T47D (cell line): Measurements from ENCODE around the gene OR10G6.
A peak's percentile ranks its signal among the peaks of the same experiment; 100 is the strongest.
"Not testable (repeated sequence)": the region's sequence is repeated elsewhere in the genome, so short reads cannot be mapped to it uniquely, and the experiment has no call there.

Source experiments
- DNase-seq, 2 experiments: peaks; one replicate each; pipeline versions ENCODE4 v3.0.0 to v3.0.0-alpha.2; 2011 to 2012; ENCODE audit warnings: low read depth in 1 of 2, low spot score in 1 of 2
- JUND ChIP-seq: IDR thresholded peaks from 2 replicates; pipeline ENCODE4 v1.6.1; 2012; ENCODE audit warnings: low read depth
- in situ Hi-C: cut with HindIII; loops from 2 replicates; pipeline ENCODE4 v1.10.0; 2016; ENCODE audit warnings: low sequenced_read_pairs, low pct_unique_long_range_greater_than_20kb

OR10G6 gene

GRCh38 chr11:123995119-123995518, at the start of gene OR10G6:
Gene OR10G6, minus strand, starts transcription at chr11:123995161. Its CDS starts 0 bp downstream, at chr11:123995161.
- no peak for DNase-seq
- in situ Hi-C loops: no loop called here
- TF ChIP-seq JUND: no peak

- in situ Hi-C loops: no loop called here
- no peak for TF ChIP-seq JUND
- no peak for DNase-seq
These were observed 48.5 kb upstream of the OR10G6 start for GRCh38 chr11:124043420-124043819.

GRCh38 chr11:124041254-124041653, 46.3 kb upstream of the OR10G6 start, which contains the start of gene OR10G7:
Gene OR10G7, minus strand, starts transcription at chr11:124041325. Its CDS starts 2,324 bp downstream, at chr11:124039001.
- peak in 1 of 2 experiments; percentile 57 for DNase-seq
- TF ChIP-seq JUND: no peak
- in situ Hi-C loops: no loop called here

GRCh38 chr11:124039557-124039956, 44.6 kb upstream of the OR10G6 start:
- TF ChIP-seq JUND: no peak
- DNase-seq: no peak
- in situ Hi-C loops: no loop called here

- DNase-seq: no peak
These were observed 41.7 kb upstream of the OR10G6 start for GRCh38 chr11:124036666-124037065.

GRCh38 chr11:124026498-124026897, 31.5 kb upstream of the OR10G6 start, which contains the start of gene OR10G8:
Gene OR10G8, plus strand, starts transcription at chr11:124026798. Its CDS starts 2,825 bp downstream, at chr11:124029623.
- DNase-seq: no peak
- in situ Hi-C loops: no loop called here
- TF ChIP-seq JUND: no peak

More at GRCh38 chr11:124036666-124037065, 41.7 kb upstream of the OR10G6 start:
- in situ Hi-C loops: no loop called here
- TF ChIP-seq JUND: no peak

- DNase-seq, in situ Hi-C loops: not testable (repeated sequence)
These were observed 20.9 kb upstream of the OR10G6 start for GRCh38 chr11:124015837-124016236.

- no peak for TF ChIP-seq JUND
- in situ Hi-C loops: no loop called here
- no peak for DNase-seq
These were observed 17.7 kb upstream of the OR10G6 start, which contains the start of gene OR10G4 for GRCh38 chr11:124012697-124013096. Gene OR10G4, plus strand, starts transcription at chr11:124012997. Its CDS starts 2,578 bp downstream, at chr11:124015575.

GRCh38 chr11:123979311-123979710, 15.7 kb downstream of the OR10G6 start:
- no peak for DNase-seq
- TF ChIP-seq JUND: no peak
- in situ Hi-C loops: no loop called here

- no peak for DNase-seq
- no peak for TF ChIP-seq JUND
- in situ Hi-C loops: no loop called here
These were observed 17.1 kb downstream of the OR10G6 start, which contains the start of gene OR10S1 for GRCh38 chr11:123977731-123978347. Gene OR10S1, minus strand, starts transcription at chr11:123977781. Its CDS starts 117 bp downstream, at chr11:123977664.

GRCh38 chr11:123976770-123977560, 18.0 kb downstream of the OR10G6 start:
- in situ Hi-C loops: no loop called here
- no peak for TF ChIP-seq JUND
- DNase-seq: no peak

- DNase-seq: no peak
- no peak for TF ChIP-seq JUND
- in situ Hi-C loops: no loop called here
These were observed 21.1 kb downstream of the OR10G6 start for GRCh38 chr11:123973816-123974215.

GRCh38 chr11:123956752-123957151, 38.2 kb downstream of the OR10G6 start:
- in situ Hi-C loops: no loop called here
- no peak for TF ChIP-seq JUND

More at GRCh38 chr11:123956752-123957151, 38.2 kb downstream of the OR10G6 start:
- no peak for DNase-seq
